Right lobe of liver (tissue), 6 donors: ENCODE measurements around the gene ZRANB1. TPM values are rescaled to one million over a fixed set of nuclear protein-coding genes. Genes with fewer than 3 reads are reported as not detected.
"Not testable (repeated sequence)": the region's sequence is repeated elsewhere in the genome, so short reads cannot be mapped to it uniquely, and the experiment has no call there.

Experiments used
- ATAC-seq, 4 donors: fragments of 200-7000 bp; cut with Tn5 transposase; one replicate each; pipeline ENCODE4 v1.9.1; 2020; ENCODE audit warnings: mild to moderate bottlenecking in 4 of 4, moderate library complexity in 4 of 4
- DNase-seq, 3 donors: peaks; one replicate each; pipeline ENCODE4 v3.0.0-alpha.2; 2020
- H3K27ac ChIP-seq, 3 donors: fragments of 200-600 bp; one replicate each; pipeline ENCODE4 v1.8.0; 2022
- H3K27me3 ChIP-seq, 2 donors: fragments of 200-600 bp; one replicate each; pipeline ENCODE4 v1.8.0; 2022
- H3K36me3 ChIP-seq, 4 donors: fragments of 200-600 bp; sonication (generic) in 1 of 4; one replicate each; pipeline versions ENCODE4 v1.5.1 to v1.8.0; 2017 to 2022; ENCODE audit warnings: control low read depth in 1 of 4
- H3K4me1 ChIP-seq, 4 donors: fragments of 200-600 bp; sonication (generic) in 1 of 4; one replicate each; pipeline versions ENCODE4 v1.5.1 to v1.8.0; 2017 to 2022; ENCODE audit warnings: control low read depth in 1 of 4
- H3K4me3 ChIP-seq, 3 donors: fragments of 200-600 bp; one replicate each; pipeline ENCODE4 v1.8.0; 2022
- H3K9me3 ChIP-seq, 4 donors: fragments of 200-600 bp; sonication (generic) in 1 of 4; one replicate each; pipeline versions ENCODE4 v1.5.1 to v1.8.0; 2017 to 2022; ENCODE audit warnings: control low read depth in 1 of 4
- CTCF ChIP-seq, 4 donors: fragments of 200-600 bp in 3 of 4; fragments of 450-650 bp in 1 of 4; IDR thresholded peaks; one replicate each; pipeline versions ENCODE4 v1.5.1 to v1.8.0; 2016 to 2022; ENCODE audit warnings: antibody characterized with exemption in 4 of 4, mild to moderate bottlenecking in 2 of 4
- POLR2A ChIP-seq: fragments of 450-650 bp; IDR thresholded peaks from one replicate; pipeline ENCODE4 v1.6.1; 2017; ENCODE audit warnings: antibody characterized with exemption, mild to moderate bottlenecking
- WGBS: methylation state at CpG from one replicate; pipeline ENCODE4 v1.1.6; 2018; ENCODE audit warnings: low coverage, low lambda C conversion rate; ENCODE audit not compliant: insufficient coverage; ENCODE audit errors: missing lambda C conversion rate; 5-methylcytosine and 5-hydroxymethylcytosine counted together
- intact Hi-C, 2 donors: fragments of 100-400 bp; cut with DNase I; formaldehyde crosslinking; loops; one replicate each; pipeline versions ENCODE4 v1.11.2 to v1.14.1; 2022
- total RNA-seq, 6 experiments: library from RNA; depleted of rRNA in 2 of 6; stranded (reverse); fragments of >200 nt in 2 of 6; fragmentation: NEBNext Ultra II Directional in 3 of 6; extraction: Animal tissue kit (Norgen Biotek cat#: 25700) in 3 of 6; gene quantifications; one replicate each; pipeline versions ENCODE4 v1.1.0 to v1.2.4, GENCODE V29; 2016 to 2023
- donor health status: DM: no; HTN: yes; CAD: no.
- donor health status: DM: no; HTN: no; CAD: no.
- donor health status: DM: no; HTN: no; CAD: no.
- donor health status: DM: no; HTN: yes; CAD: no.
- donor health status: DM: no; HTN: yes; CAD: no.

Gene ZRANB1
- total RNA-seq, 6 experiments from 2014 or later = 8.6 to 17.6 (median 11.6) TPM

- DNase-seq = no peak
- TF ChIP-seq CTCF (IDR thresholded peaks at IDR 0.05) = no peak
- no peak for TF ChIP-seq POLR2A
- Histone ChIP-seq H3K36me3 (peaks cover 0 to 27% (median 13%) of the 10 kb centered on the region in 4 donors), H3K4me1 (peaks cover 0 to 52% (median 23%) of the 10 kb centered on the region in 4 donors), H3K9me3 (no peaks in the 10 kb centered on the region), H3K27me3 (no peaks in the 10 kb centered on the region), H3K27ac (peak overlapping the region; percentile 48 to 90 (median 87)), H3K4me3 (no peak overlapping the region)
- ATAC-seq = peak; percentile 28 to 64 (median 46)
- intact Hi-C loops = no loop called here
- WGBS = 20% methylated on average over 1 of the region's 1 CpG
These were observed 45.9 kb downstream of the ZRANB1 start for GRCh38 chr10:124987788-124988187.

- ATAC-seq, intact Hi-C loops, H3K4me3 ChIP-seq, DNase-seq, H3K27me3 ChIP-seq, H3K9me3 ChIP-seq: not testable (repeated sequence)
- peak overlapping the region in 1 of 3 donors; percentile 90 for H3K27ac ChIP-seq
- peaks cover 0 to 44% (median 18%) of the 10 kb centered on the region in 4 donors for H3K4me1 ChIP-seq
- H3K36me3 ChIP-seq = peaks cover 0 to 23% (median 8%) of the 10 kb centered on the region in 4 donors
- 100% methylated on average over 2 of the region's 4 CpGs for WGBS
These were observed 46.8 kb downstream of the ZRANB1 start for GRCh38 chr10:124988753-124989152.

- peaks cover 0 to 23% (median 8%) of the 10 kb centered on the region in 4 donors for H3K36me3 ChIP-seq
- H3K27me3 ChIP-seq = no peaks in the 10 kb centered on the region
- DNase-seq = peak in 1 of 3 donors; percentile 31
- H3K4me1 ChIP-seq = peaks cover 0 to 38% (median 15%) of the 10 kb centered on the region in 4 donors
- no peaks in the 10 kb centered on the region for H3K9me3 ChIP-seq
- intact Hi-C loops = no loop called here
- ATAC-seq = no peak
- 81% methylated on average over 10 of the region's 10 CpGs for WGBS
- H3K4me3 ChIP-seq = no peak overlapping the region
- TF ChIP-seq CTCF (IDR thresholded peaks at IDR 0.05) (no peak), POLR2A (no peak)
- H3K27ac ChIP-seq = no peak overlapping the region
These were observed 47.6 kb downstream of the ZRANB1 start for GRCh38 chr10:124989526-124989925.

GRCh38 chr10:124990671-124991625 is 49.0 kb downstream of the ZRANB1 start:
- DNase-seq = peak in 2 of 3 donors; percentile 38 to 49

More at GRCh38 chr10:124990671-124991625, 49.0 kb downstream of the ZRANB1 start:
- no peak for TF ChIP-seq POLR2A
- no peak for TF ChIP-seq CTCF (IDR thresholded peaks at IDR 0.05)
- peaks cover 0 to 23% (median 7%) of the 10 kb centered on the region in 4 donors for H3K4me1 ChIP-seq
- H3K4me3 ChIP-seq = no peak overlapping the region
- 97% methylated on average over 6 of the region's 14 CpGs for WGBS
- no peaks in the 10 kb centered on the region for H3K9me3 ChIP-seq
- peaks cover 0 to 15% (median 3%) of the 10 kb centered on the region in 4 donors for H3K36me3 ChIP-seq
- ATAC-seq = no peak
- intact Hi-C loops = loop anchor here in 1 of 2 donors (10.0 kb wide), 1 partner anchor 64 kb away; no protein-coding TSS in a partner anchor
- H3K27me3 ChIP-seq = no peaks in the 10 kb centered on the region
- no peak overlapping the region for H3K27ac ChIP-seq
